T-helper 1 cell treated with Interleukin-12 subunit alpha and Interleukin-12 subunit beta and Interleukin-4 antibody, amounts not matched to agents 30 ng/mL and 1 ng/mL, for 36 hours (primary cell): ENCODE data around the gene ST8SIA3. TPM values are rescaled to one million over a fixed set of nuclear protein-coding genes. Genes with fewer than 3 reads are reported as not detected.
"Not testable (repeated sequence)": the region's sequence is repeated elsewhere in the genome, so short reads cannot be mapped to it uniquely, and the experiment has no call there.

ENCODE experiments used
- intact Hi-C: fragments of 100-400 bp; cut with micrococcal nuclease; formaldehyde crosslinking; loops from one replicate; pipeline ENCODE4 v1.15.1; 2024
- total RNA-seq: library from RNA; stranded (reverse); gene quantifications from 2 replicates; pipeline ENCODE4 v1.2.3, GENCODE V29; 2022

Gene ST8SIA3
- total RNA-seq, 1 donor from 2014 or later: not detected

- intact Hi-C loops: loop anchor here (10.0 kb wide), 1 partner anchor 322 kb away; no protein-coding TSS in a partner anchor
Measured at GRCh38 chr18:57362714-57363113, 10.4 kb downstream of the ST8SIA3 start.

DNA sequence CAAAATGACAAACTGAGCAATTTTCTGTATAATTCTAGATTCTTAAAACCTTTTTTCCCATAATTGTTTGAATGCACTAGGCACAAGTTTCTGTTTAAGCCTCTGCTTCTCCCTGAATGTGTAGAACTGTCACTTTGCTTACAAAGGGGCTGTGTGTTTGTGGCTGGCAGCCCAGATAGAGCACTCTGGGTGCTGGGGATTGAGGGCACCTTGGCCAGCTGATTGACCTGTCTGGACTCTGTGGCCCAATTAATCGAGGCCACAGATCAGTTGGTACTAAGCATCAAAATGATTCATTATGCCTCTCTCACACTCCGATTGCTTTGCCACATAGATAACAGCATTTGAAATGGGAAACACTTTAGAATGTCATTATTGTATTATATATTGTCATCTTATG, 12.1 kb downstream of the ST8SIA3 start:
- intact Hi-C loops: loop anchor here (10.0 kb wide), 1 partner anchor 320 kb away; no protein-coding TSS in a partner anchor

GRCh38 chr18:57366528-57367081, 14.2 kb downstream of the ST8SIA3 start:
- intact Hi-C loops: loop anchor here (10.0 kb wide), 1 partner anchor 318 kb away; no protein-coding TSS in a partner anchor

DNA sequence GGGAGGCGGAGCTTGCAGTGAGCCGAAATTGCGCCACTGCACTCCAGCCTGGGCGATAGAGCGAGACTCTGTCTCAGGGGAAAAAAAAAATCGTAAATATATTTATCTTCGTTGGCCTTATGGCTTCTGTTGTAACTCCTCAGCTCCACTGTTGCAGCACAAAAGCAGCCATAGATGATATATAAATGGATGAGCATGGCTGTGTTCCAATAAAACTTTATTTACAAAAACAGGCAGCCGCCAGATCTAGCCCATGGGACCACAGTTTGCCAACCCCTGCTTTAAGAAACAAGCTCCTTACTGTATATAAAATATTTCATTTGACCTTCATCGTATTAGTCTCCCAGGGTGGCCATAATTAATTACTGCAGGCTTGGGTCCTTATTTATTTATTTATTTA, 20.1 kb downstream of the ST8SIA3 start:
- intact Hi-C loops: no loop called here

- intact Hi-C loops: no loop called here
Measured at GRCh38 chr18:57373017-57373416, 20.7 kb downstream of the ST8SIA3 start.

- intact Hi-C loops: no loop called here
Measured at GRCh38 chr18:57376503-57376902, 24.1 kb downstream of the ST8SIA3 start.

DNA sequence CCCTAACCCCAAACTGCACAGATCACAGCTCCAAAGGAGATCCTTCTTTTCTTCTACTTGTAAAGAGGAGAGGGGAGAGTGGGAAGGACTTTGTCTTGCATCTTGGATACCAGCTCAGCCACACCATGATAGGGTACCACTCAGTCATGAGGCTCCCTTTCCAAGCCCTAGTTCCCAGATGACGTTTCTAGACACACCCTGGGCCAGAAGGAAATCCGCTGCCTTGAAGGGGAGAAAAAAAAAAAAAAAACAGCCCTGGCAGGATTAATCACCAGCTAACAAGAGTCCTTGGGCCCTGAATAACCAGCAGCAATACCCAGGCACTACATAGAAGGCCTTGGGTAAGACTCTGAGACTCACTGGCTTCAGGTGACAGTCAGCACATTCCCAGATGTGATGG, 36.9 kb downstream of the ST8SIA3 start:
- intact Hi-C loops: no loop called here

- intact Hi-C loops: no loop called here
Measured at GRCh38 chr18:57390044-57390443, 37.7 kb downstream of the ST8SIA3 start.

DNA sequence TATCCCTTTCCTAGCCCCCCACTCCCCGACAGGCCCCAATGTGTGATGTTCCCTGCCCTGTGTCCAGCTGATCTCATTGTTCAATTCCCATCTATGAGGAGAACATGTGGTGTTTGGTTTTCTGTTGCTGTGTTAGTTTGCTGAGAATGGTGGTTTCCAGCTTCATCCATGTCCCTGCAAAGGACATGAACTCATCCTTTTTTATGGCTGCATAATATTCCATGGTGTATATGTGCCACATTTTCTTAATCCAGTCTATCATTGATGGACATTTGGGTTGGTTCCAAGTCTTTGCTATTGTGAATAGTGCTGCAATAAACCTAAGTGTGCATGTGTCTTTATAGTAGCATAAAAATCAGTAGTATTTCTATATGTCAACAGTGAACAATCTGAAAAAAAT, 42.4 kb downstream of the ST8SIA3 start:
- intact Hi-C loops: not testable (repeated sequence)

GRCh38 chr18:57396831-57397230, 44.5 kb downstream of the ST8SIA3 start:
- intact Hi-C loops: not testable (repeated sequence)

DNA sequence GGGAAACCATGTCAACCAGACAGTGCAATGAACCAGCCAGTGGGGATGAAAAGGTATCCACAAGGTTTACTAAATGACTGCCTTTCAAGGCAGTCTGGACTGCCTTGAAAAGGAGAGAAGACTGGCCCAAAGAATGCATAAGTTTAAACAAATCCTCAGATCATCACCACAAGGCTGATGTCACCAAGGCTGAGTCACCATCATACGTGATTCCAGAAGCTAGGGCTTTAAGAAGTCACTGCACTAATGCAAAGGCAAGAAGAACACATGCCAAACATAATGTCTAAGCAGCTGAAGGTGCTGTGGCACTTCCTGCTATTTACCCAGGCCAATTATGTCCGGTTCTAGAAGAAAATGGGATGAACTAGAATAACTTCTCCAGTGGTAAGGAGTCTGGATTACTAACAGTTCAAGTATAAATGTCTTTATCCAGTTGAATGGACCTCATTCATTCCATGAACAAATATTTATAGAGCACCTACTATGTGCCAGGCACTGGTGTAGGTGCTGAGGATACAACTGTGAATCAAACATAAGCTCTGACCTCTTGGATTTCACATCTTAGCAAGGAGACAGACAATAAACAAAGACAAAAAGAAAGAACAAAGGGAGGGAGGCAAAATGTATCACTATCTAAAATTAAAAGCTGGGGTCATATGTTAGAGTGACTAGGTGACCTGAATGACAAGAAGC, 45.2 kb downstream of the ST8SIA3 start:
- intact Hi-C loops: no loop called here

- intact Hi-C loops: no loop called here
Measured at GRCh38 chr18:57404345-57404744, 52.0 kb downstream of the ST8SIA3 start.

GRCh38 chr18:57409650-57410049, 57.3 kb downstream of the ST8SIA3 start:
- intact Hi-C loops: no loop called here

- intact Hi-C loops: no loop called here
Measured at GRCh38 chr18:57410749-57411148, 58.4 kb downstream of the ST8SIA3 start.

- intact Hi-C loops: no loop called here
Measured at GRCh38 chr18:57416542-57416941, 64.2 kb downstream of the ST8SIA3 start.

Other genes with a start within 250 kb of the ST8SIA3 start
- gene BOD1L2, start 205.5 kb upstream of the ST8SIA3 start, total RNA-seq: not detected in 2 replicates
- 0.02 and 0.20 TPM in 2 replicates for gene ONECUT2, start 82.8 kb downstream of the ST8SIA3 start, total RNA-seq
- 19.1 and 20.4 TPM in 2 replicates for gene FECH, start 234.1 kb downstream of the ST8SIA3 start, total RNA-seq